GM23338 (cell line): Measurements from ENCODE around the gene CREB3L2. TPM values are rescaled to one million over a fixed set of nuclear protein-coding genes. Genes with fewer than 3 reads are reported as not detected.
"Not testable (repeated sequence)": the region's sequence is repeated elsewhere in the genome, so short reads cannot be mapped to it uniquely, and the experiment has no call there.

Source experiments
- ATAC-seq: fragments of 200-7000 bp; cut with Tn5 transposase; 3 replicates; pipeline ENCODE4 v1.9.1; 2020
- DNase-seq: peaks from one replicate; pipeline ENCODE4 v3.0.0-alpha.2; 2015; ENCODE audit warnings: low spot score
- H2AFZ ChIP-seq: fragments of 200-600 bp; sonication (generic); 2 replicates; pipeline ENCODE4 v1.8.0; 2016; ENCODE audit warnings: antibody characterized with exemption, mild to moderate bottlenecking, moderate library complexity
- H3F3A ChIP-seq: fragments of 200-600 bp; sonication (generic); replicated peaks from 2 replicates; pipeline ENCODE4 v1.8.0; 2017; ENCODE audit warnings: antibody characterized with exemption, mixed run types, low read depth
- H3K27ac ChIP-seq: fragments of 200-600 bp; sonication (generic); 2 replicates; pipeline ENCODE4 v1.6.1; 2016; ENCODE audit warnings: low read depth
- H3K27me3 ChIP-seq: fragments of 200-600 bp; sonication (generic); 2 replicates; pipeline ENCODE4 v1.8.0; 2016; ENCODE audit warnings: mild to moderate bottlenecking, mixed run types, moderate library complexity; ENCODE audit not compliant: insufficient read depth
- H3K36me3 ChIP-seq: fragments of 200-600 bp; sonication (generic); 2 replicates; pipeline ENCODE4 v1.8.0; 2016; ENCODE audit warnings: mild to moderate bottlenecking; ENCODE audit not compliant: insufficient read depth
- H3K4me1 ChIP-seq: fragments of 200-600 bp; sonication (generic); 2 replicates; pipeline ENCODE4 v1.8.0; 2016; ENCODE audit warnings: mild to moderate bottlenecking, moderate library complexity; ENCODE audit not compliant: insufficient read depth
- H3K4me2 ChIP-seq: fragments of 200-600 bp; sonication (generic); 2 replicates; pipeline ENCODE4 v1.7.1; 2017; ENCODE audit warnings: mixed run types
- H3K4me3 ChIP-seq: fragments of 200-600 bp; sonication (generic); 2 replicates; pipeline ENCODE4 v1.6.1; 2016; ENCODE audit warnings: mixed run types
- H3K79me2 ChIP-seq: fragments of 200-600 bp; sonication (generic); replicated peaks from 2 replicates; pipeline ENCODE4 v1.8.0; 2017; ENCODE audit warnings: mild to moderate bottlenecking; ENCODE audit not compliant: insufficient read depth
- H3K9me2 ChIP-seq: fragments of 200-600 bp; sonication (generic); 2 replicates; pipeline ENCODE4 v1.8.0; 2017; ENCODE audit not compliant: insufficient read depth
- H4K20me1 ChIP-seq: fragments of 200-600 bp; sonication (generic); replicated peaks from 2 replicates; pipeline ENCODE4 v1.8.0; 2017; ENCODE audit warnings: mild to moderate bottlenecking; ENCODE audit not compliant: insufficient read depth
- H3K27ac Mint-ChIP-seq: 2 replicates; pipeline ENCODE4 v1.8.0; 2020; ENCODE audit warnings: inconsistent platforms, mild to moderate bottlenecking, moderate library complexity, mixed read lengths
- H3K27me3 Mint-ChIP-seq: 3 replicates; pipeline ENCODE4 v1.8.0; 2022; ENCODE audit warnings: low read depth, mild to moderate bottlenecking, moderate library complexity, mixed read lengths, inconsistent platforms; ENCODE audit not compliant: insufficient read depth, poor library complexity
- H3K36me3 Mint-ChIP-seq: 3 replicates; pipeline ENCODE4 v1.8.0; 2021; ENCODE audit warnings: low read depth, mild to moderate bottlenecking, inconsistent platforms, moderate library complexity, mixed read lengths
- H3K4me1 Mint-ChIP-seq: 3 replicates; pipeline ENCODE4 v1.8.0; 2020; ENCODE audit warnings: mild to moderate bottlenecking, inconsistent platforms, mixed read lengths
- H3K4me3 Mint-ChIP-seq: 3 replicates; pipeline ENCODE4 v1.8.0; 2021; ENCODE audit warnings: moderate library complexity, mild to moderate bottlenecking, inconsistent platforms, mixed read lengths
- H3K9me3 Mint-ChIP-seq: 3 replicates; pipeline ENCODE4 v1.8.0; 2020; ENCODE audit warnings: moderate library complexity, mild to moderate bottlenecking, inconsistent platforms, mixed read lengths
- CREB1 ChIP-seq: fragments of 250-450 bp; sonication (Bioruptor Pico); IDR thresholded peaks from 2 replicates; pipeline ENCODE4 v1.5.0; 2020; ENCODE audit warnings: low read depth, mild to moderate bottlenecking, moderate library complexity
- ETS1 ChIP-seq: IDR thresholded peaks from 2 replicates; pipeline ENCODE4 v1.6.1; 2016; ENCODE audit warnings: antibody characterized with exemption
- EZH2 ChIP-seq: fragments of 200-600 bp; sonication (generic); IDR thresholded peaks from one replicate; pipeline ENCODE4 v1.8.0; 2017; ENCODE audit warnings: antibody characterized with exemption, mild to moderate bottlenecking, low read depth; ENCODE audit not compliant: unreplicated experiment
- NANOG ChIP-seq: IDR thresholded peaks from 2 replicates; pipeline ENCODE4 v1.6.1; 2016; ENCODE audit warnings: antibody characterized with exemption, borderline replicate concordance
- POLR2AphosphoS5 ChIP-seq: IDR thresholded peaks from 2 replicates; pipeline ENCODE4 v1.6.1; 2016; ENCODE audit warnings: antibody characterized with exemption, low read depth
- STAT1 ChIP-seq: IDR thresholded peaks from one replicate; pipeline ENCODE4 v1.6.1; 2016; ENCODE audit warnings: antibody characterized with exemption; ENCODE audit not compliant: unreplicated experiment
- ZNF114 ChIP-seq: fragments of 250-450 bp; sonication (Bioruptor Pico); IDR thresholded peaks from 2 replicates; pipeline ENCODE4 v1.5.0; 2020; ENCODE audit warnings: mild to moderate bottlenecking, moderate library complexity
- ZNF331 ChIP-seq: fragments of 250-450 bp; sonication (Bioruptor Pico); IDR thresholded peaks from 2 replicates; pipeline ENCODE4 v1.5.0; 2020; ENCODE audit warnings: low read depth, mild to moderate bottlenecking, moderate library complexity
- ZNF462 ChIP-seq: fragments of 250-450 bp; sonication (Bioruptor Pico); IDR thresholded peaks from 2 replicates; pipeline ENCODE4 v1.5.0; 2020; ENCODE audit warnings: mild to moderate bottlenecking, moderate library complexity
- polyA plus RNA-seq: library from polyadenylated mRNA; unstranded; fragments of >200 nt; fragmentation: Nextera tagmentation; extraction: Ambion mirVana; gene quantifications from 2 replicates; pipeline ENCODE4 v1.2.1, GENCODE V29; 2016
- total RNA-seq: library from RNA; depleted of rRNA; stranded (reverse); fragments of >200 nt; shearing (Covaris generic); gene quantifications from 2 replicates; pipeline ENCODE4 v1.2.3, GENCODE V29; 2014
- TF ChIP-seq, protein P1 (sequence below): IDR thresholded peaks from one replicate; pipeline ENCODE4 v1.6.1; 2018; ENCODE audit warnings: antibody characterized with exemption; ENCODE audit not compliant: unreplicated experiment

CREB3L2 gene
- total and polyA plus RNA-seq, 2 experiments from 2014 or later = 14.5 to 27.1 TPM

- H3K4me2 ChIP-seq, H3K4me3 ChIP-seq, H3K4me1 ChIP-seq, DNase-seq, H3K27me3 ChIP-seq, H2AFZ ChIP-seq, H3K4me3 Mint-ChIP-seq, H3K9me2 ChIP-seq, H3K9me3 Mint-ChIP-seq, H3K27me3 Mint-ChIP-seq, ATAC-seq, H3K4me1 Mint-ChIP-seq, H4K20me1 ChIP-seq, H3K27ac ChIP-seq, H3K27ac Mint-ChIP-seq, H3F3A ChIP-seq: not testable (repeated sequence)
- H3K36me3 Mint-ChIP-seq = peaks cover 59% of the 10 kb centered on the region
- peaks cover 13% of the 10 kb centered on the region for H3K36me3 ChIP-seq
- H3K79me2 ChIP-seq = peaks cover 58% of the 10 kb centered on the region
Observed at GRCh38 chr7:137926206-137926605, 75.7 kb downstream of the CREB3L2 start.

DNA sequence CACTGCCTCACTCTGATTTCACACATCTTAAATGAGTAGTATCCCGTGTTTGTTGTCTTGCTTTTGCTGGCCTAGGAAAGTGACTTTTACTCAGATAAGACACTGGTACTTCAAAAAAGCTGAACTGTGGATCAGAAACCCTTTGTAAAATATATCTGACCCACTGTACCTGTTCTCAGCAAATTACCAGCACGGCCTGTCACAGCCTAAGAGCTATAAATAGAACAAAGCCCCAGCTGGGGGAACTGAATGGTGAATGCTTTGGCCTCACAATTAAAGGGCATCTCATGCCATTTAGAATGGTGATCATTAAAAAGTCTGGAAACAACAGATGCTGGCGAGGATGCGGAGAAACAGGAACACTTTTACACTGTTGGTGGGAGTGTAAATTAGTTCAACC, 76.1 kb downstream of the CREB3L2 start:
- TF ChIP-seq NANOG (no peak), ZNF114 (CRISPR knock-in tag) (no peak), ZNF331 (no peak), ZNF462 (CRISPR knock-in tag) (no peak), ETS1 (no peak), CREB1 (CRISPR knock-in tag) (no peak), POLR2AphosphoS5 (no peak), STAT1 (no peak), EZH2 (no peak)
- TF ChIP-seq, protein P1, sequence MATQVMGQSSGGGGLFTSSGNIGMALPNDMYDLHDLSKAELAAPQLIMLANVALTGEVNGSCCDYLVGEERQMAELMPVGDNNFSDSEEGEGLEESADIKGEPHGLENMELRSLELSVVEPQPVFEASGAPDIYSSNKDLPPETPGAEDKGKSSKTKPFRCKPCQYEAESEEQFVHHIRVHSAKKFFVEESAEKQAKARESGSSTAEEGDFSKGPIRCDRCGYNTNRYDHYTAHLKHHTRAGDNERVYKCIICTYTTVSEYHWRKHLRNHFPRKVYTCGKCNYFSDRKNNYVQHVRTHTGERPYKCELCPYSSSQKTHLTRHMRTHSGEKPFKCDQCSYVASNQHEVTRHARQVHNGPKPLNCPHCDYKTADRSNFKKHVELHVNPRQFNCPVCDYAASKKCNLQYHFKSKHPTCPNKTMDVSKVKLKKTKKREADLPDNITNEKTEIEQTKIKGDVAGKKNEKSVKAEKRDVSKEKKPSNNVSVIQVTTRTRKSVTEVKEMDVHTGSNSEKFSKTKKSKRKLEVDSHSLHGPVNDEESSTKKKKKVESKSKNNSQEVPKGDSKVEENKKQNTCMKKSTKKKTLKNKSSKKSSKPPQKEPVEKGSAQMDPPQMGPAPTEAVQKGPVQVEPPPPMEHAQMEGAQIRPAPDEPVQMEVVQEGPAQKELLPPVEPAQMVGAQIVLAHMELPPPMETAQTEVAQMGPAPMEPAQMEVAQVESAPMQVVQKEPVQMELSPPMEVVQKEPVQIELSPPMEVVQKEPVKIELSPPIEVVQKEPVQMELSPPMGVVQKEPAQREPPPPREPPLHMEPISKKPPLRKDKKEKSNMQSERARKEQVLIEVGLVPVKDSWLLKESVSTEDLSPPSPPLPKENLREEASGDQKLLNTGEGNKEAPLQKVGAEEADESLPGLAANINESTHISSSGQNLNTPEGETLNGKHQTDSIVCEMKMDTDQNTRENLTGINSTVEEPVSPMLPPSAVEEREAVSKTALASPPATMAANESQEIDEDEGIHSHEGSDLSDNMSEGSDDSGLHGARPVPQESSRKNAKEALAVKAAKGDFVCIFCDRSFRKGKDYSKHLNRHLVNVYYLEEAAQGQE = no peak
- peaks cover 13% of the 10 kb centered on the region for H3K36me3 ChIP-seq

More for the DNA sequence above, 76.1 kb downstream of the CREB3L2 start:
- Histone ChIP-seq H4K20me1 (no peaks in the 10 kb centered on the region), H3K27me3 (no peaks in the 10 kb centered on the region), H3K79me2 (peaks cover 59% of the 10 kb centered on the region), H3K9me2 (no peaks in the 10 kb centered on the region), H3K4me1 (peaks cover 12% of the 10 kb centered on the region), H3K4me3 (no peak overlapping the region), H3F3A (no peaks in the 10 kb centered on the region), H2AFZ (no peak overlapping the region), H3K27ac (no peak overlapping the region), H3K4me2 (no peak overlapping the region)
- Mint-ChIP-seq H3K27ac (no peak overlapping the region), H3K4me3 (no peak overlapping the region), H3K27me3 (peaks cover 2% of the 10 kb centered on the region), H3K36me3 (peaks cover 63% of the 10 kb centered on the region), H3K9me3 (peaks cover 12% of the 10 kb centered on the region; the same call in 2 of the 3 replicates), H3K4me1 (0 out of 3 replicates have a peak, but pooled peaks cover 3% of the 10 kb centered on the region)
- ATAC-seq (no peak), DNase-seq (no peak)
